C4-2B (cell line): ENCODE data around the gene RCN1.

Experiments
- ZFX ChIP-seq: fragments of 450-650 bp; IDR thresholded peaks from 2 replicates; pipeline ENCODE4 v1.6.1; 2017
- TF ChIP-seq, protein P1 (sequence below): fragments of 450-650 bp; conservative IDR thresholded peaks from 2 replicates; pipeline ENCODE4 v1.5.1; 2017; ENCODE audit warnings: mild to moderate bottlenecking

DNA sequence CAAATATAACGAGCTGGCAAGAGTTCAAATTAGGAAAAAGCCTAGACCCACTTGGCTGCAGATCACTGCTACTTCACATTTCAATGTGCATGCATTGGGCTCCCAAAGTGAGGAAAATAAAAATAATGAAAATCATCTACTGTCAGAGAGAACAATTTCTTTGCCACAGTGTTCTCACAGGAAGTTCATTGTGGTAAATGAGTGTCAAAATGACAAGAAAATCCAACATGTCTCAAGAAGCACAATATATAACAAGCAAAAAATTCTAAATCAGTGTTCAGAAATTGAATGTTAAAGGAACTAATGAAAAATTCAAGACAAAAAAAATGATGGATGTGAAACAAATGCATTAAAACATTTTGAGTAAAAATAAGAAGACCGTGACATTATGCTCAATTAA is 31.3 kb downstream of the RCN1 start:
- TF ChIP-seq, protein P1, sequence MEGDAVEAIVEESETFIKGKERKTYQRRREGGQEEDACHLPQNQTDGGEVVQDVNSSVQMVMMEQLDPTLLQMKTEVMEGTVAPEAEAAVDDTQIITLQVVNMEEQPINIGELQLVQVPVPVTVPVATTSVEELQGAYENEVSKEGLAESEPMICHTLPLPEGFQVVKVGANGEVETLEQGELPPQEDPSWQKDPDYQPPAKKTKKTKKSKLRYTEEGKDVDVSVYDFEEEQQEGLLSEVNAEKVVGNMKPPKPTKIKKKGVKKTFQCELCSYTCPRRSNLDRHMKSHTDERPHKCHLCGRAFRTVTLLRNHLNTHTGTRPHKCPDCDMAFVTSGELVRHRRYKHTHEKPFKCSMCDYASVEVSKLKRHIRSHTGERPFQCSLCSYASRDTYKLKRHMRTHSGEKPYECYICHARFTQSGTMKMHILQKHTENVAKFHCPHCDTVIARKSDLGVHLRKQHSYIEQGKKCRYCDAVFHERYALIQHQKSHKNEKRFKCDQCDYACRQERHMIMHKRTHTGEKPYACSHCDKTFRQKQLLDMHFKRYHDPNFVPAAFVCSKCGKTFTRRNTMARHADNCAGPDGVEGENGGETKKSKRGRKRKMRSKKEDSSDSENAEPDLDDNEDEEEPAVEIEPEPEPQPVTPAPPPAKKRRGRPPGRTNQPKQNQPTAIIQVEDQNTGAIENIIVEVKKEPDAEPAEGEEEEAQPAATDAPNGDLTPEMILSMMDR, result no peak
- no peak for TF ChIP-seq ZFX
